Raji (cell line): ENCODE data around the gene ENPP7.

Experiments used
- POLR2A ChIP-seq: IDR thresholded peaks from 2 replicates; pipeline ENCODE4 v1.6.1; 2011; ENCODE audit warnings: low read depth, low read length, control low read depth; ENCODE audit not compliant: insufficient read depth

ENPP7 gene

GRCh38 chr17:79771276-79771675 is 40.5 kb downstream of the ENPP7 start:
- TF ChIP-seq POLR2A = no peak

GRCh38 chr17:79774561-79774975 is 43.8 kb downstream of the ENPP7 start:
- no peak for TF ChIP-seq POLR2A

- no peak for TF ChIP-seq POLR2A
These were observed 44.9 kb downstream of the ENPP7 start for GRCh38 chr17:79775632-79776031.

GRCh38 chr17:79776376-79777119 is 45.8 kb downstream of the ENPP7 start:
- no peak for TF ChIP-seq POLR2A

- TF ChIP-seq POLR2A = no peak
These were observed 46.6 kb downstream of the ENPP7 start for GRCh38 chr17:79777120-79777893.

- peak; percentile 78 for TF ChIP-seq POLR2A
These were observed 47.3 kb downstream of the ENPP7 start, which contains the start of gene CBX2 for GRCh38 chr17:79777894-79778503. Gene CBX2 (plus strand): TSS chr17:79778148. CDS start chr17:79778236, 88 bp downstream.

DNA sequence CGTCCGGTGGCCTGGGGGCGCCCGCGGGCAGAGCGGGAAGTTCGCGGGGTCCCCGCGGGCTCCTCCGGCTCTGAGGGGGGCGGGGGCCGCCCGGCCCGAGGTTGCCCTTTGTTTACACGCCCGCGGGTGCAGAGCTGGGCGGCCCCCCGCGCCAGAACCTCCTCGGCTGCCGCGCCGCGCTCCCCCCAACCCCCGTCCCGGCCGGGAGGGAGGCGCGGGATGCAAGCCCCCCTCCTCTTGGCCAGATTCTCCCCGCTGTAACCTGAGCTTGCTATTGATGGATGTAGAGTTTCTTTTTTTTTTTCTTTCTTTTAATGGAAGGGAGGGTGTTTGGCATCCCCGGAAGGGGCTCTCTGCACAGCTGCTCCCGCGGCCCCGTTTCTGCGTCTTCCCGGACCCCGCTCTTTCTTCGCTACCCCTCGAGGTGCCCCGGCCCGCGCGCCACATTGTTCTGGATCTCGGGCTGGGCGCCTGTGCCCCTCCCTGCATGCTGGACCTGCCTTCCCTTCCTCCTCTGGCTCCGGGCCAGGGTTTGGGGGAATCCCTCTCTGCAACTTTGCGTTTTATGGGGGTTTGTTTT is 47.9 kb downstream of the ENPP7 start:
- no peak for TF ChIP-seq POLR2A

DNA sequence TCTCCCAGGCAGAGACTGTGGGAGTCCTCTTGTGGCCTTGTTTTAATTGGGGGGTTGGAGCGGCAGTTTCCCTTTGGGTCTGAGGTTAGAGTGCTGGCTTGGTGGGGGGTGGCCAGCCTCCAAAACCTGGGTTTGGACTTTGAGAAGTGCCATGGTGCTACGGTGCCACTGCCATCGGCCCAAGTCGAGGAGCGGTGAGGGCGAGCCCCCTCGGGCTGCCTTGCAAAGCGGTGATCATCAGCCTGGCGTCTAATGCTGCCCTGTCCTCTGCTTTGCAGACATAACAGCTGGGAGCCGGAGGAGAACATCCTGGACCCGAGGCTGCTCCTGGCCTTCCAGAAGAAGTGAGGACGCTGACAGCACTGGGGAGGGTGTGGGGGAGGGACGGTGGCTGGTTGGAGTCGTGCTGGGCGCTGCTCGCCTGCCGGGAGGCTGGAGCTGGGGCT is 48.4 kb downstream of the ENPP7 start:
- TF ChIP-seq POLR2A = no peak

DNA sequence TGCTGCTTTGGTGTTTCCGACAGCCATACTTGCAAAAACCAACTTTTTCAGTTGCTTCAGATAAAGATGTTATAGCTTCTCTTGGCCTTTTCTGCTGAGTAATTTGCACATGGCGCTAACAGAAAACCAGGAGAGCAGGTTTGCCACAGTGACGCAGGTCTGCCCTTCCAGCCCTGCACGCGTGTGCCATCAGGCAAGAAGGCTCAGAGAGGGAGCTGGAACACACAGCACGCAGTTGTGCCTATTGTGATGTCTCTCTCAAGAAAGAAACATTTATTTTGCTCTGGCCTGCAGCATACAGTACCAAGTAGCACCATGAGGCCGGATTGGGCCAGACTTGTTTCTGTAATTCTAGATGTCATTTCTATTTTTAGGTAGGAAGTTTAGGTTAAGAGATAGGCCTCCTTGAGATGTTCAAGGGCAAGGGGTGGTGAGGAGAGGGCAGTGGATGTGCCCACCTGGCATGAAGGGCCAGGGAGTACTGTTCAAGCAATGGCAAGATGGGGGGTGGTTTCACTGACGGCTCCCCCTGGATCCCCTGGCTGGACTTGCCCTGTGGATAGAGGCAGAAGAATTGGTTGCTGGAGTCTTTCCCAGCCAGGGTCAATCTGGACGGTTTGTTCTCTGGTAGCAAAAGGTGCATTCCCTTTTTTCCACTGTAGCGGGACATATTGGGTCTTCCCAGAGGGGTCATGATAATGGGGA is 49.1 kb downstream of the ENPP7 start:
- TF ChIP-seq POLR2A = no peak

- TF ChIP-seq POLR2A = no peak
These were observed 50.4 kb downstream of the ENPP7 start for GRCh38 chr17:79781012-79781650.

DNA sequence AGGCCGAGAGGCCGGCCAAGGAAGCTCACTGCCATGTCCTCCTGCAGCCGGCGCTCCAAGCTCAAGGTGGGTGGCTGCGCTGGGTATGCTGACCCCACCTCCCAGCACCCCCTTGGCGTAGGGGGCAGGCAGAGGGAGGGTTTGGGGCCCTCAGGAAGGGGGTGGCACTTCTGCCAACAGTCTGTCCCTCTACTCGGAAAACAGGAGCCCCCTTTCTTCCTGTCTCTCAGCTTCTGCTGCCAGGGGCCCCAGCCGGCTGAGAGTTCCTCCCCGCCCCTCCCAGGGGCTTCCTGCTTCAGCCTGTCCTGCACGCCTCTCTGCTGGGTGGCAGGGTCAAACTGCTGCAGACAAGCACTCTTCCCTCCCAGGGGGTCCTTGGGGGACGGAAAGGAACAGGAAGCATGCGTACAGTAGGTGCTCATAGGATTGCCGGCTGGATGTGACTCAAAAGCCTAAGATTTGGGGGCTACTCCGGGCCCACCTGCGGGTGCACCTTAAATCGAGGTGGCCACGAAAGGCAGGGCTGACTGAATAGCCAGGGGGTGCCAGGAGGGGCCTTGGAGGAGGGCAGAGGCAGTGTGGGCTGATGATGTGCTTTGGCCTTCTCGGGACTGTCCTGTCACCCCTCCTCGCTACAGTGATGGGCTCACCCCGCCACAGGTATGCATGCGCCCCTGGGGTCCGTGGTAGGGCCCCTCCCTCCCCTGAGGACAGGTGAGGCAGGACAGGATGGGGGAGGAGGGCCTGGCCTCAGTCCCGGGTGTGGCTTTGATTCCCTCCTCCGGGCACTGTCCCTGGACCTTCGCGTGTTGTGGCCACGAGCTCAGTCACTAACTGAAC is 51.2 kb downstream of the ENPP7 start:
- no peak for TF ChIP-seq POLR2A

GRCh38 chr17:79783891-79784290 is 53.1 kb downstream of the ENPP7 start:
- no peak for TF ChIP-seq POLR2A

GRCh38 chr17:79784353-79785016 is 53.7 kb downstream of the ENPP7 start:
- no peak for TF ChIP-seq POLR2A
